ENCODE measurements around the gene CEP68. TPM values are rescaled to one million over a fixed set of nuclear protein-coding genes. Genes with fewer than 3 reads are reported as not detected.

The CEP68 gene
- total RNA-seq, 4 donors from 2014 or later = 17.5 to 53.4 (median 27.6) TPM

- peak in 1 of 2 donors; percentile 88 for DNase-seq (ENCODE audit: low spot score in 2 of 2)
Measured at GRCh38 chr2:65055422-65056214, 598 bp upstream of the CEP68 start.

GRCh38 chr2:65057054-65057375 lies 799 bp downstream of the CEP68 start:
- no peaks in the 10 kb centered on the region for H3K9me3 ChIP-seq
- peaks cover 53% of the 10 kb centered on the region for H3K4me1 ChIP-seq
- H3K36me3 ChIP-seq = no peaks in the 10 kb centered on the region
- no peak for TF ChIP-seq EP300 (IDR thresholded peaks at IDR 0.05)
- TF ChIP-seq CTCF (IDR thresholded peaks at IDR 0.05) = no peak
- TF ChIP-seq POLR2AphosphoS5 (IDR thresholded peaks at IDR 0.05) = no peak
- no peak for TF ChIP-seq POLR2A (IDR thresholded peaks at IDR 0.05)
- WGBS = 5% methylated on average over 5 of the region's 5 CpGs
- no peak for DNase-seq (ENCODE audit: low spot score in 2 of 2)
- peak overlapping the region; percentile 58 for H3K4me3 ChIP-seq
- H3K27me3 ChIP-seq = no peaks in the 10 kb centered on the region
- peak overlapping the region; percentile 85 for H3K27ac ChIP-seq

More at GRCh38 chr2:65055422-65056214, 598 bp upstream of the CEP68 start:
- H3K4me3 ChIP-seq = peak overlapping the region; percentile 58
- no peaks in the 10 kb centered on the region for H3K9me3 ChIP-seq
- H3K36me3 ChIP-seq = no peaks in the 10 kb centered on the region
- peaks cover 39% of the 10 kb centered on the region for H3K4me1 ChIP-seq
- no peaks in the 10 kb centered on the region for H3K27me3 ChIP-seq
- H3K27ac ChIP-seq = peak overlapping the region; percentile 85
- 18% methylated on average over 23 of the region's 42 CpGs for WGBS
- no peak for TF ChIP-seq POLR2AphosphoS5 (IDR thresholded peaks at IDR 0.05)

- peak overlapping the region; percentile 85 for H3K27ac ChIP-seq
- WGBS = 37% methylated on average over 6 of the region's 6 CpGs
- H3K9me3 ChIP-seq = no peaks in the 10 kb centered on the region
- no peaks in the 10 kb centered on the region for H3K27me3 ChIP-seq
- H3K4me3 ChIP-seq = peak overlapping the region; percentile 58
- DNase-seq (ENCODE audit: low spot score in 2 of 2) = no peak
- peaks cover 58% of the 10 kb centered on the region for H3K4me1 ChIP-seq
- H3K36me3 ChIP-seq = no peaks in the 10 kb centered on the region
- TF ChIP-seq POLR2A (IDR thresholded peaks at IDR 0.05) (no peak), CTCF (IDR thresholded peaks at IDR 0.05) (no peak), POLR2AphosphoS5 (IDR thresholded peaks at IDR 0.05) (no peak), EP300 (IDR thresholded peaks at IDR 0.05) (no peak)
Measured at GRCh38 chr2:65057391-65058052, 1.3 kb downstream of the CEP68 start.

- H3K4me3 ChIP-seq = no peak overlapping the region
- peaks cover 74% of the 10 kb centered on the region for H3K4me1 ChIP-seq
- DNase-seq (ENCODE audit: low spot score in 2 of 2) = no peak
Measured at GRCh38 chr2:65059071-65059470, 2.9 kb downstream of the CEP68 start.

GRCh38 chr2:65061146-65061909 lies 5.1 kb downstream of the CEP68 start:
- no peak for TF ChIP-seq EP300 (IDR thresholded peaks at IDR 0.05)
- no peak for TF ChIP-seq POLR2AphosphoS5 (IDR thresholded peaks at IDR 0.05)
- TF ChIP-seq POLR2A (IDR thresholded peaks at IDR 0.05) = no peak
- TF ChIP-seq CTCF (IDR thresholded peaks at IDR 0.05) = no peak
- DNase-seq (ENCODE audit: low spot score in 2 of 2) = no peak
- WGBS = 73% methylated on average over 7 of the region's 7 CpGs
- Histone ChIP-seq H3K27ac (peak overlapping the region; percentile 76), H3K4me1 (peaks cover 89% of the 10 kb centered on the region), H3K36me3 (no peaks in the 10 kb centered on the region), H3K4me3 (no peak overlapping the region), H3K9me3 (no peaks in the 10 kb centered on the region), H3K27me3 (no peaks in the 10 kb centered on the region)

More at GRCh38 chr2:65059071-65059470, 2.9 kb downstream of the CEP68 start:
- TF ChIP-seq POLR2A (IDR thresholded peaks at IDR 0.05) (no peak), EP300 (IDR thresholded peaks at IDR 0.05) (no peak), POLR2AphosphoS5 (IDR thresholded peaks at IDR 0.05) (no peak), CTCF (IDR thresholded peaks at IDR 0.05) (no peak)
- H3K9me3 ChIP-seq = no peaks in the 10 kb centered on the region
- WGBS = 52% methylated on average over 1 of the region's 1 CpG
- H3K36me3 ChIP-seq = no peaks in the 10 kb centered on the region
- no peaks in the 10 kb centered on the region for H3K27me3 ChIP-seq
- peak overlapping the region; percentile 46 for H3K27ac ChIP-seq
